GM19372 (cell line): ENCODE data around the gene FAM3D.

Experiments used
- ATAC-seq: cut with Tn5 transposase; IDR thresholded peaks from one replicate; pipeline ENCODE4 v1.9.1; 2021; ENCODE audit warnings: mild to moderate bottlenecking, low read depth, moderate library complexity; ENCODE audit not compliant: unreplicated experiment

The FAM3D gene

DNA sequence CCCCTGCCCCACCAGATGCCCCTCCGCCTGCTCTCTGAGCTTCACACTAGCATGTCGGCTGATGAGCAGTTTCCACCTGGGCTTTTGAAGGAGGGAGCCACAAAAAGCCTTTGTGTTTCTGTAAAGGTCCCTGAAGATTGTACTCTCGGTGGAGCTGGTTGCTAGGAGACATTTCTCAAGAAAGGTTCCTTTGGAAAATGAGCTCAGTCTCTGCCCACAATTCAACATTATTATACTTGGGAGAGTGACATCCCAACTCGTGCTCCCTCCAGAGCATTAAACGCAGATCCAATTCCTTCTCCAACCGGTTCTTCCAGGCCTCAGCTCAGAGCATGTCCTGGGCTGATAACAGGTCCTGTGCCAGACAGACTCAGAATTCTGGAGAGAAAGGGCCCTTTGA is 62.5 kb downstream of the FAM3D start:
- ATAC-seq, result no peak

DNA sequence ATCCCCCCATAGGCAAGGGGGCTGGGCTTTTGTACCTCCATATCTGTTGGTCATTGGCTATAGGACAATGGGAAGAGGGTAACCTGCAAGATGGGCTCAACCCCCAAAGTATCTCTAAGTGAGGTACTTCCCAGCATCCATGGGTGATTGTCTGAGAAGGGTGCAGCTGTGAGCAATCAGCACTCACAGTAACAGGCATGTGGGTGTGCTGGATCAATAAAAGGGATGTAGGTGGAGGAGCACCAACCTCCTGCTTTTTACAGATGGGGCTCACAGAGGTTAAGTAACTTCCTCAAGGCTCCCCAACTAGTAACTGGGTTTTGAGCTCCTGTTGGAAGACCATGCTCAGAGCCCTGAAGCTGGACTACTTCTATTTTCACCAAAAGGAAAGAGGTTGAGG is 63.0 kb downstream of the FAM3D start:
- no peak for ATAC-seq

DNA sequence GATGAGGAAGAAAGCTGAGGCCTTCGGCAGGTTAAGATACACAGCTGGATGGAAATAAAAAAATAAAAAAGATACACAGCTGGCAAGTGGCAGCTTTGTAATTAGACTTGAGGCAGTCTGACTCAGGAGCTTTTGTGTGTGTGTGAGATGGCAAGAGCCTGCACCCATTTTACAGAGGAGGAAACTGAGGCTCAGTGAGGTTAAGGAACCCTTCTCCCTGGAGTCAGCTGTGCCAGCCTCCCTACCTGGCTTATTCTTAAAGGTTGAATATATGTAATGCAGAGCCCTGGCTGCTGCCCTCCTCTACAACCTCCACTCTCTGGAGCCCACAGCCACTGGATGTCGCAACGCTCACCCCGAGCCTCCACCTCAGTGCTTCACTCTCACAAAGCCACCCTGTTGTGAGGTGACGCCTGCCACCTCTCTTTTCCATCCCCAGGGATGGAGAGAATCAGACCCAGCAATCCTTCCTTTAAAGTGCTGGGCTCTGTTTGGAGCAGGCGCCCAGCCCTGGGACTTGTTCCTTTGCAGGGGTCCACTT is 68.7 kb downstream of the FAM3D start:
- ATAC-seq, result no peak

DNA sequence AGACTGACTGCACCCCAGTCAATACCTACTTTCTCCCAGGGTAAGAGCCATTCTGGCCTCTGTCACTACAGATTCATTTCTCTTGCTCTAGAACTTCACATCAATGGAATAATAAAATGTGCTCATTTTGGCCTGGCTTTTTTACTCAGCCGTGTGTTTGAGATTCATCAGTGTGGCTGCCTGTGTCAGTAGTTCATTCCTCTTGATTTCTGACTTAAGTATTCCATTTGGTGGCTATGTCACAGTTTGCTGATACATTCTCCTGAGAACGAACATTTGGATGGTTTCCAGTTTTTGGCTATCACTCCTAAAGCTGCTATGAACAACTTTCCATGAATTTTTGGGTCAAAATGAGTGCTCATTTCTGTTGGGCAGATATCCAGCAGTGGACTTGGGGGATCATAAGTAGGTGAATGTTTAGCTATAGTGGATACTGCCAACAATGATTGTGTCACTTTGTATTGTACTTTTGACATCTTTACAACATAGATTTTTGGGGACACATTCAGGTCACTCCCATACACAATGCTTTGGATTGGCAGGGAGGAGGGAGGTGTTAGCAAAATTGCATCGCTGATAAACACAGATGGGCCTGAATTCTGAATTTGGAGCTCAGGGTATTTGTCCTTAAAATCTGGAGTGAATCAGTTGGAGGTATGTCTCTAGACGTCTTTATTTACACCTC is 69.6 kb downstream of the FAM3D start:
- ATAC-seq, result no peak

DNA sequence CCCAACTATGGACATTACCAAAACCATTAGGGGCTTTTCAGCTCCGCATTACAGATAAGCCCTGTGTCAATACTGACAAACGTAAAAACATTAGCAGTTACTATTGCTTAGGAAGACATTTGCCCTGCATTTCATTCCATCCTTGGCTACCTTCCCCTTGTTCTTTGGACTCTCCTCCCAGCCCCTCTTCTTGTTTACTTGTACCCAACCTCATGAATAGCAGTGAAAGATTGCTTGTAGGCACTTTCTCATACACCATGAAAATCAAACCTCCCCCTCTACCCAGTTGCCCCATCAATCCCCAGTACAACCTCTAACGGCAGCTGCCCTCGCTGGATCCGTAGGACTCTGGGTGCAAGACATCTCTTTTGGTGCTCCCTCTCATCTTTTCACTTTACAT is 72.5 kb downstream of the FAM3D start:
- no peak for ATAC-seq

DNA sequence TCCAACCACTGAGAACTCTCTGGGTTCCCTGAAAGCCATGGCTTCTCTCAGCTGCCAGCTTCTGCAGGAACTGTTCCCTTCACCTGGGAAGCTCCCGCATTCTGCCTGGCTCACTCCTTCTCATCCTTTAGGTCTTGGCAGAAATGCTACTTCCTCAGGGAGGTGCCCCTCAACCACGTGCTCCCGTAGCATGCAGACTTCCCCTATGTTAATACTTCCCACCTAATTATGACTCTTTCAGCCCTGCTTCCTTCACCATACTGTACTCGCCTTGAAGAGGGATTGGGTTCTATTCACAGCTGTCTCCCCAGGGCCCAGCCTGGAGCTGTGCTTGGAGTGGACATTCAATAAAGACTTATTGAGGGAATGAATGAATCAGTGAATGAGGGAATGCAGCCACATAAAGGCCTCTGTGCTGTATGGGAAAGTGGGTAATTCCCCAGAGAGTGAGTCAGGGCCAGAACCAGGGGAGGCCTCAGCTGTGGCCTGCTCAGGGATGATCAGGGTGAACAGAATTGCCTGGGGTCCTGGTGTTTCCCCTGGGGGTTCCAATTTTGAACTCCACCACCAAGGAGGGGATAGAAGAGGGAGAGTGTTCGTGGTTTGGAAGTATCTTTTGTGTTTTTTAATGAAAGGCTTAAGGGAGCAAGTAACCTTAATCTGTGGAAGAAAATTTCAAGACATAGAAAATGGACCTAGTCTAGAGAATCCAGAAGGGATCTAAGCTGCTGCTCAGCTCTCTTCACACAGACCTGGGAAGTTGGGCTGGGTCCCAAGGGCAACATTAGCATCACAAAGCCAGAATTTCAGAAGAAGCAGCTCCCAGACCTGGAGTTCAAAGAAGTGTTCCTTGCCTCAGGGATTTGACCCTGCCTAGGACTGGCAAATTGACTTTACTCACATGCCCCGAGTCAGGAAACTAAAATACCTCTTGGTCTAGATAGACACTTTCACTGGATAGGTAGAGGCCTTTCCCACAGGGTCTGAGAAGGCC is 74.8 kb downstream of the FAM3D start:
- ATAC-seq, result no peak

DNA sequence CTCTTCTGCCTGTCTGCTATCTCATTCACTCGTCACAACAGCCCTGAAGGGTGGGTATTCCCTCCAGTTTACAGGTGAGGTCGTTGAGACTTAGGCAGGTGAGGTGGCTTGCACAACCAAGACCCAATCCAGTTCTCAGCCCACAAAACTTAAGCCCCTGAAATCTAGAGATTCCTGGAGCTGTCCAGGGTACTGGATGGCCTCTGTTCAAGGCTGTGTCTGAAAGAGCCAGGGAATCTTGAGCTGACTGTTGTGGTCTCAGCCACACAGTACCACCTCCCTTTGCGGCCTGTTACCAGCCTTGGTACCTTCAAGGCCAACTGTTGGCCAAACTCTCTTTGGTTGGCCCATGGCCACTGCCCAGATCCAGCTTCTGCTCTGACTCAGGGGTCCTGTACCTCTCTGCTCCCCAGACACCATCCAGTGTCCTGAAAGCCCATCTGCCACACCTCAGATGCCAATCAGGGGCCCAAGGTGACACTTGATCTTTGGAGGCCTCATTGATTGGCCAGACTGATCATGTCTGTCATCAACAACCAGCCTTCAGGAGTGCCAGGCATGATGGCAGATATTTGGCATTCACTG is 78.5 kb downstream of the FAM3D start:
- no peak for ATAC-seq

DNA sequence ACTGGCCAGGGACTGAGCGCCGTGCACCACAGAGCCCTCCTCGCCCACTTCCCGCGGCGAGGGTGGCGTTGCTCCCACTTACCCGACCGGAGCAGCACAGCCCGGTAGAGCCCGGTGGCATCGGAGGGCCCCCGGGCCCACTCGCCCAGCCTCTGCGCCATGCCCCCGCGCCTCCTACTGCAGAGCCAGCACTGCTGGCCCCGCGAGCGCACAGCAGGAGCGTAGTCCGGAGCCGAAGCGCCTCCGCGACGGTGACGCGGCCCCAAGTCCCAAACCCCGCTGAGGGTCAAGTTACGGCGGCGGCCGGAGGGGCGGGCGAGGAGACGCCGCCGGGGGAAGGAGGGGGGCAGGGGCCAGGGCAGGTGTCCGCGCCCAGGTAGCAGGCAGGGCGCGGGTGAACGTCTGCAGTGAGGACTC is 79.8 kb downstream of the FAM3D start:
- ATAC-seq, result no peak

DNA sequence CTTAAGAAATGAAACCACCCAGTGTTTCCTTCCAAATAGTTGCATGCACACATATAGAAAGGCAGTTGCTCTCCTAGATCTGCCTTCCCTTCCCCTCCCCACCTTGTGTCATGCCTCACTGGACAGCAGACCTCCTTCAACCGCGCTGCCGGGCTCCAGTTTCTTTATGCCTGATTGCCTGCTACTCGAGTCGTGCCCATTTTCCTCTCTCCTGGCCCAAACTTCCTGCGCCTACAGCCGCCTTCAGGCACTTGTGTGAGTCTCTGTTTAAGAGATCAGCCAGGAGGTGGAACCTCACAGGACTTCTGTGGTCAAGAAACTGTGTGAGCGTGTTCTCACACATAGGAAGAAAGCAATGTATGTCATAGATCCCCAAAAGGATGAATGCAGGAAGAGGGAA is 80.6 kb downstream of the FAM3D start:
- no peak for ATAC-seq

DNA sequence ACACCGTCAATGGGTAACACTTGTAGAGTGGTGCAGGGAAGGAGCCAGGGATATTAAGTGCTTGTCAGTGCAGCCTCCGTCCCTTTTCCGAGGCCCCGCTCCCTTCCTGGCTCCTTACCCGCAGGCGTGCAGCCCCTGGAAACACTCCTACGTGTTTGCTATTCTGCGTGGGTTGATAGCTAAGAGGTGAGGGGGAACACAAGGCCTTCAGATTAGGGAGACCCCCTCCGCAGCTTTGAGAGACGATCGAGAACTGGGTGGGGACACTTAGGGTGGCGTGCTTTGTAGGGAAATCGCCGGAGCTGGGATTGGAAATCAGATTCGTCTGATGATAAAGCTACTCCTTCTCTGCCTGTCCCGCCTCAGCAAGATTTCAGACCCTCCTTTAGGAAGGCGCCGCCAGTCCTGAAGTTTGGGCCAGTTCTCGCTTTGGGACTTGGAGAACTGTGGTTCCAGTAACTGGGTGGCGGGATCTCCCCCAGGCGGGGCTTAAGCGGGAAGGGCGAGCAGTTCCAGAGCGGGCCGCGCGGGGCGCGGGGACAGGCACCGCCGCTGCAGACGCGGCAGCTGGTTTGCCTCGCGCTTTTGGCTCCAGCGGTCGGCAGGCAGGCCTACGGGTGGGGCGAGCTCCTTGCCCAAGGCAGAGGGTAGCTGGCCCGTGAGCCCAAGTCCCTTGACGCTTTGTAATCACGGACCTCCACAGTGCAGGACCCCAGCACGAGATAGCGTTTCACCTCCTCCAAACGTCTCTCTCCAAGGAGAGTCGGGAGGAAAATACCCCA is 81.4 kb downstream of the FAM3D start:
- peak; percentile 88 for ATAC-seq

DNA sequence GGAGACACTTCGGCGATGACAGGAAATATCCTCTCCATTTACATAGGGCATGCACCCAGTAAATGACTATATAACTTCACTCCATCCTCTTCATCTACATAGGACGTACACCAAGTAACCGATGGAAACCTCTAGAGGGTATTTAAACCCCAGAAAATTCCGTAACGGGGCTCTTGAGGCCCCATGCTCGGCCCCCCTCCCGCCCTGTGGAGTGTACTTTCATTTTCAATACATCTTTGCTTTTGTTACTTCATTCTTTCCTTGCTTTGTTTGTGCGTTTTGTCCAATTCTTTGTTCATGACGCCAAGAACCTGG is 81.9 kb downstream of the FAM3D start:
- ATAC-seq, result no peak
